Astrocyte of the spinal cord (primary cell): ENCODE measurements around the gene SLIT1.

Source experiments
- DNase-seq: peaks from one replicate; pipeline ENCODE4 v3.0.0; 2011; ENCODE audit warnings: low read depth, low spot score
- H3K4me3 ChIP-seq: 2 replicates; pipeline ENCODE4 v1.5.1; 2011; ENCODE audit warnings: low read depth, mild to moderate bottlenecking, low read length, moderate library complexity
- in situ Hi-C: cut with HindIII; loops from 2 replicates; pipeline ENCODE4 v1.10.0; 2017; ENCODE audit warnings: low sequenced_read_pairs
- TF ChIP-seq, protein P1 (sequence below): IDR thresholded peaks from 2 replicates; pipeline ENCODE4 v1.5.1; 2012; ENCODE audit warnings: low read depth, mild to moderate bottlenecking, low read length, inconsistent platforms

Gene SLIT1

DNA sequence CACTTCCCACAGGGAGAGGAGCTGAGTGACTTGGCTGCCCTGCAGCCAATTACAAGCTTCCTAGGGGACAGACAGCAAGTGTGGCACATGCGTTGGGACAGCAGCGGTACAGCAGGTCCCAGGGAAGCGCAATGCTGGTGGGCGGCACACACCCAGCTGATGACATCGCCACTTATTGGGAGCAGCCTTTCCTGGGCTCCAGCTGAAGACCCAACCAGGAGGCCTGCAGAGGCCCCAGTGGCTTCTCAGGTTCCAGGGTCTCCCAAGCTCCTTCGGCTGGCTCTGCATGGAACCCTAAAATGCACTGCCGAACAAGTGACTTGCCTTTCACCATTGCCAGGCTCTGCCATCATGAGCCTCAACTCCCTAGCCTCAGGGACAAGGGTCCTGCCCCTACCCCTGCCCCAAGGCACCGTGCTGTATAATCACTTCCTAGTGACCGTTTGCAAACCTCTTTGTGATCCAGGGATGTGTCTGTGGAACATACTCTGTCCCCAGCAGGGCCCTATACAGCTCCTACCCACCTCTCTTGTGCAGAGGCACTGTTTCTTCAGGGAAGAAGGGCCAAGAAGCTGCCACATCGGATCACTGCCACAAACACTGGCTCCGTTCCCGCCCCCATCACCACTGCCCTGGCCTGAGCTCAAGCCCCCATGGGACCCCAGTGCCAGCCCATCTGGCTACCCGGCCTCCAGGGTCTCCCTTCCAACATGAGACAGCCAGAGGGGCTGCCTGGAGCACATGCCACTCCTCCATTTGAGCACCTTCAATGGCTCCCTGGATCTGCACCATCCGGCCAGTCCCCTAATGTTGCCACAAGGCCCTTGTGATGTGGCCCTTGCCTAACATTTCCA lies 19.3 kb upstream of the SLIT1 start:
- no peak for DNase-seq
- TF ChIP-seq, protein P1, sequence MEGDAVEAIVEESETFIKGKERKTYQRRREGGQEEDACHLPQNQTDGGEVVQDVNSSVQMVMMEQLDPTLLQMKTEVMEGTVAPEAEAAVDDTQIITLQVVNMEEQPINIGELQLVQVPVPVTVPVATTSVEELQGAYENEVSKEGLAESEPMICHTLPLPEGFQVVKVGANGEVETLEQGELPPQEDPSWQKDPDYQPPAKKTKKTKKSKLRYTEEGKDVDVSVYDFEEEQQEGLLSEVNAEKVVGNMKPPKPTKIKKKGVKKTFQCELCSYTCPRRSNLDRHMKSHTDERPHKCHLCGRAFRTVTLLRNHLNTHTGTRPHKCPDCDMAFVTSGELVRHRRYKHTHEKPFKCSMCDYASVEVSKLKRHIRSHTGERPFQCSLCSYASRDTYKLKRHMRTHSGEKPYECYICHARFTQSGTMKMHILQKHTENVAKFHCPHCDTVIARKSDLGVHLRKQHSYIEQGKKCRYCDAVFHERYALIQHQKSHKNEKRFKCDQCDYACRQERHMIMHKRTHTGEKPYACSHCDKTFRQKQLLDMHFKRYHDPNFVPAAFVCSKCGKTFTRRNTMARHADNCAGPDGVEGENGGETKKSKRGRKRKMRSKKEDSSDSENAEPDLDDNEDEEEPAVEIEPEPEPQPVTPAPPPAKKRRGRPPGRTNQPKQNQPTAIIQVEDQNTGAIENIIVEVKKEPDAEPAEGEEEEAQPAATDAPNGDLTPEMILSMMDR = no peak
- no peak overlapping the region for H3K4me3 ChIP-seq
- in situ Hi-C loops = no loop called here

DNA sequence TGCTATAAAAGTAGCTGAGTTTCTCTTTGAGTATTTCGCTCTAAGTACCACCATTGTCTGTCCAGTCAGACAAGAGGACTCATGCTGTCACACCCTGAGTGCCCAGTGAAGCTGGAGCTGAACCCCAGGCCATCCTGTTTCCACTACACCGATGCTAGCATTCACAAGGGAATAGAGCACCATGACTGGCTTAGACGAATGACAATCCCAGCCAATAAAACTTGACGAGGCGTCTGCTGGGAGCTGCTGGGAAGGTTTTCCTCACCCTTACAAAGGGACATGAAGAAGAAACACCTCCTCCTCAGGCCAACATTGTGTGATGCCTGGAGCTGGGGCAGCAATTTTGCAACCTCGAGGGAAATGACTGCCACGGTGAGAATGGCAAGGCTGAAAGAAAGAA lies 17.5 kb upstream of the SLIT1 start:
- TF ChIP-seq, protein P1 = no peak
- in situ Hi-C loops = no loop called here
- no peak for DNase-seq
- H3K4me3 ChIP-seq = no peak overlapping the region

DNA sequence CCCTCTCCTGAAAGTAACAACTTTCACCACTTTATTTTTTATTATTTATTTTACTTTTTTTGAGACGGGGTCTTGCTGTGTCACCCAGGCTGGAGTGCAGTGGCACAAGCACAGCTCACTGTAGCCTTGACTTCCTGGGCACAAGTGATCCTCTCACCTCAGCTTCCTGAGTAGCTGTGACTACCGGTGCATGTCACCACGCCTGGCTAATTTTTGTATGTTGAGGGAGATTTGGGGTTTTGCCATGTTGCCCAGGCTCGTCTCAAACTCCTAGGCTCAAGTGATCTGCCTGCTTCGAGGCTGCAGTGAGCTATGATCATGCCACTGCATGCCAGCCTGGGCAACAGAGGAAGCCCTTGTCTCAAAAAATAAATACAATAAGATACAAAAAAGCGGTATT lies 14.9 kb upstream of the SLIT1 start:
- DNase-seq = no peak
- in situ Hi-C loops = no loop called here
- no peak overlapping the region for H3K4me3 ChIP-seq
- TF ChIP-seq, protein P1 = no peak

DNA sequence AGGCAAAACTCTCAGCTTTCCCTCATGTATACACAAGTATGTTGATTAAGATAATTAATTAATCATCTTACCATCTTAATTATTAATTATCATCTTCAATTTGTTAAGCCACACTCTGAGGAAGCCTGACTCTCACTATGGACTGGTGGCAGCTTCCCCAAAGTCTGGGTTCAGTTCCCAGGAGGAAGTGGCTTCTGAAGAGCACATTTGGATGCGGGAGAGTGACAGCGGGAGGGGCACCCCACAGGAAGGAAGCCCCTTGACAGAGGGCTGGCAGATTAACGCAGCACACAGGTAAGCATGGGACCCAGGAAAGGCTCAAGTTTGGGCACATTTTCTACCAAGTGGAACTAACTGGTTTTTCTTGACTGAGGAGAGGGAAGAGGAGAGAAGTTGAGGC lies 13.4 kb upstream of the SLIT1 start:
- H3K4me3 ChIP-seq = no peak overlapping the region
- TF ChIP-seq, protein P1 = no peak
- no peak for DNase-seq
- in situ Hi-C loops = no loop called here

DNA sequence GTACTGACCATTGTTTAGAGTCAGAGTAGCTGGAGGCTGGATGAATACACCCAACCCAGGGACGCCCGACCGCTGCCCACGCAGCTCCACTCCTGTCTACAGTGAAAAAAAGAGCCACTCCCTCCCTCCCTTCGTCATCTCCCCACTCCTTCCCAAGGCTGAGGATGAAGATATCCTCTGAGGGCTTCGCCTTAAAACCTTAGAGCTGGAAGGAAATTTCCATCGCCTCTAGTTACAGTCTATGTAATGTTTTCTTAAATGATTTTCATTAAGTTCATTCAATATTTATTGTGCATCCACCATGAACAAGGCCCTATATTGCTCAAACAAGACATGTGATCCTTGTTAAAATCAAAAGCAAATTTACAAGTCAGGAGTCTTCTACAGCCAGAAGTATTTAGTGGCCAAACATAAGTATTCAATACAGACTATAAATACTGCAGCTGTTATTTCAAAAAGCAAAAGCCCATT lies 11.3 kb upstream of the SLIT1 start:
- TF ChIP-seq, protein P1 = no peak
- H3K4me3 ChIP-seq = no peak overlapping the region
- in situ Hi-C loops = no loop called here
- DNase-seq = no peak

DNA sequence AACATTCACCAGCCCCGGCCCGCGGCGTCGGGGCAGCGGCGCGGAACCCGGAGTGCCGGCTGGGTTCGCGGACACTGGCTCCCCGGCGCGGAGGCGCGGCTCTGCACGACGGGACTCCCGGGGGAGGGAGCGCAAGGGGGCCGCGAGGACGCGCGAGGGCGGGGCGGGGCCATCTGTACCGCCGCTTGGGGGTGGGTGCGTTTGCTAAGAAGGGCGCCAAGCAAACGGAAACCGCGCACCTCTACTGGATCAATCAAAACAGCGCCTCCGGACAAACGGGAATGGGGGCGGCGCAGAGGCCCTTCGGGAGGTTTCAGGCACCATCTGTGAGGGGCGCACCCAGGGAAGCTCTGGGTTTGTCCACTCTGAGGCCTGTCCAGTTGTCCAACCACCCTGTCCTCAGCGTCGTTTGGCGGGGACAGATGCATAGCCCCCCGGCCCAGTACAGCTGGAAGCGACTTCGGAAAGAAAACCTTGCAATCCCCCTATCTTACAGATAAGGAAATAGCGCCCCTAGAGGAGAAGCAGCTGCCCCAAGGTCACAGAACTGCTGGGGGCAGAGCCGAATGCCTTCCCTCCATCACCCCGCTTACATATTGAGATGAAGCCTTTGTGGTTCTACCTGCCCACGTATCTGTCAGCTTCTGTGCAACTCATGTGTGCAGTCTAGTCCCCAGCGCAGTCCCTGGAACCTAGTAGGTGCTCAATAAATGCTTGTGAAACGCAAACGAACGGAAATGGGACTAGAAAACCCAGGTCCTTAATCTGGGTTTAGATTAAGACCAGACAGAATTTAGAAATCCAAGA lies 10.7 kb upstream of the SLIT1 start:
- TF ChIP-seq, protein P1 = peak; percentile 85
- in situ Hi-C loops = no loop called here
- H3K4me3 ChIP-seq = peak overlapping the region; percentile 46
- DNase-seq = peak; percentile 43
